ENCODE results near the gene GNB2.
"Not testable (repeated sequence)": the region's sequence is repeated elsewhere in the genome, so short reads cannot be mapped to it uniquely, and the experiment has no call there.

The GNB2 gene

GRCh38 chr7:100665168-100665726 lies 8.3 kb upstream of the GNB2 start:
- no peaks in the 10 kb centered on the region for H3K36me3 ChIP-seq (ENCODE audit: control insufficient read depth, insufficient read depth, low read length)
- no peaks in the 10 kb centered on the region for H3K4me1 ChIP-seq (ENCODE audit: control insufficient read depth, insufficient read depth, low read length)
- H3K27ac ChIP-seq (ENCODE audit: insufficient read depth, low read depth, low read length, poor library complexity, severe bottlenecking) = no peak overlapping the region
- H3K4me3 ChIP-seq (ENCODE audit: insufficient read depth, low read depth, low read length) = no peak overlapping the region
- no peaks in the 10 kb centered on the region for H3K9me3 ChIP-seq (ENCODE audit: control insufficient read depth, low read length)
- H3K27me3 ChIP-seq (ENCODE audit: control insufficient read depth, insufficient read depth, low read length, poor library complexity, severe bottlenecking) = no peaks in the 10 kb centered on the region
- WGBS, 2 experiments = 93 to 95% methylated on average over 5 of the region's 5 CpGs

GRCh38 chr7:100667331-100668068 lies 6.0 kb upstream of the GNB2 start:
- H3K4me3 ChIP-seq (ENCODE audit: insufficient read depth, low read depth, low read length) = no peak overlapping the region
- no peak overlapping the region for H3K27ac ChIP-seq (ENCODE audit: insufficient read depth, low read depth, low read length, poor library complexity, severe bottlenecking)
- H3K9me3 ChIP-seq (ENCODE audit: control insufficient read depth, low read length) = no peaks in the 10 kb centered on the region
- H3K36me3 ChIP-seq (ENCODE audit: control insufficient read depth, insufficient read depth, low read length) = no peaks in the 10 kb centered on the region
- peaks cover 22% of the 10 kb centered on the region for H3K27me3 ChIP-seq (ENCODE audit: control insufficient read depth, insufficient read depth, low read length, poor library complexity, severe bottlenecking)
- no peaks in the 10 kb centered on the region for H3K4me1 ChIP-seq (ENCODE audit: control insufficient read depth, insufficient read depth, low read length)
- WGBS, 2 experiments = 86 to 88% methylated on average over 16 of the region's 16 CpGs

- WGBS, 2 experiments = 92 to 98% methylated on average over 2 of the region's 2 CpGs
- no peaks in the 10 kb centered on the region for H3K9me3 ChIP-seq (ENCODE audit: control insufficient read depth, low read length)
- no peak overlapping the region for H3K4me3 ChIP-seq (ENCODE audit: insufficient read depth, low read depth, low read length)
- H3K4me1 ChIP-seq (ENCODE audit: control insufficient read depth, insufficient read depth, low read length) = no peaks in the 10 kb centered on the region
- H3K27ac ChIP-seq (ENCODE audit: insufficient read depth, low read depth, low read length, poor library complexity, severe bottlenecking) = no peak overlapping the region
- no peaks in the 10 kb centered on the region for H3K36me3 ChIP-seq (ENCODE audit: control insufficient read depth, insufficient read depth, low read length)
- peaks cover 27% of the 10 kb centered on the region for H3K27me3 ChIP-seq (ENCODE audit: control insufficient read depth, insufficient read depth, low read length, poor library complexity, severe bottlenecking)
Observed at GRCh38 chr7:100668069-100668449, 5.5 kb upstream of the GNB2 start.

- H3K27me3 ChIP-seq (ENCODE audit: control insufficient read depth, insufficient read depth, low read length, poor library complexity, severe bottlenecking) = peaks cover 28% of the 10 kb centered on the region
- H3K4me1 ChIP-seq (ENCODE audit: control insufficient read depth, insufficient read depth, low read length); H3K36me3 ChIP-seq (ENCODE audit: control insufficient read depth, insufficient read depth, low read length); H3K27ac ChIP-seq (ENCODE audit: insufficient read depth, low read depth, low read length, poor library complexity, severe bottlenecking); H3K9me3 ChIP-seq (ENCODE audit: control insufficient read depth, low read length); H3K4me3 ChIP-seq (ENCODE audit: insufficient read depth, low read depth, low read length): not testable (repeated sequence)
- 91 to 93% methylated on average over 12 of the region's 12 CpGs for WGBS, 2 experiments
Observed at GRCh38 chr7:100669106-100669505, 4.4 kb upstream of the GNB2 start.

GRCh38 chr7:100670074-100670473 lies 3.5 kb upstream of the GNB2 start:
- WGBS, 2 experiments = 90% methylated on average over 8 of the region's 8 CpGs
- peaks cover 28% of the 10 kb centered on the region for H3K27me3 ChIP-seq (ENCODE audit: control insufficient read depth, insufficient read depth, low read length, poor library complexity, severe bottlenecking)
- H3K27ac ChIP-seq (ENCODE audit: insufficient read depth, low read depth, low read length, poor library complexity, severe bottlenecking) = no peak overlapping the region

GRCh38 chr7:100671353-100672327 lies 1.9 kb upstream of the GNB2 start:
- 92 to 93% methylated on average over 18 of the region's 18 CpGs for WGBS, 2 experiments
- Histone ChIP-seq H3K9me3 (ENCODE audit: control insufficient read depth, low read length) (no peaks in the 10 kb centered on the region), H3K4me1 (ENCODE audit: control insufficient read depth, insufficient read depth, low read length) (no peaks in the 10 kb centered on the region), H3K27me3 (ENCODE audit: control insufficient read depth, insufficient read depth, low read length, poor library complexity, severe bottlenecking) (peaks cover 28% of the 10 kb centered on the region), H3K36me3 (ENCODE audit: control insufficient read depth, insufficient read depth, low read length) (no peaks in the 10 kb centered on the region), H3K27ac (ENCODE audit: insufficient read depth, low read depth, low read length, poor library complexity, severe bottlenecking) (no peak overlapping the region), H3K4me3 (ENCODE audit: insufficient read depth, low read depth, low read length) (no peak overlapping the region)

More at GRCh38 chr7:100670074-100670473, 3.5 kb upstream of the GNB2 start:
- H3K36me3 ChIP-seq (ENCODE audit: control insufficient read depth, insufficient read depth, low read length) = no peaks in the 10 kb centered on the region
- no peaks in the 10 kb centered on the region for H3K9me3 ChIP-seq (ENCODE audit: control insufficient read depth, low read length)
- no peak overlapping the region for H3K4me3 ChIP-seq (ENCODE audit: insufficient read depth, low read depth, low read length)
- H3K4me1 ChIP-seq (ENCODE audit: control insufficient read depth, insufficient read depth, low read length) = no peaks in the 10 kb centered on the region

GRCh38 chr7:100673942-100674410 lies 436 bp downstream of the GNB2 start:
- H3K27me3 ChIP-seq (ENCODE audit: control insufficient read depth, insufficient read depth, low read length, poor library complexity, severe bottlenecking) = peaks cover 28% of the 10 kb centered on the region
- H3K36me3 ChIP-seq (ENCODE audit: control insufficient read depth, insufficient read depth, low read length) = peaks cover 15% of the 10 kb centered on the region
- H3K27ac ChIP-seq (ENCODE audit: insufficient read depth, low read depth, low read length, poor library complexity, severe bottlenecking) = no peak overlapping the region
- 0% methylated on average over 33 to 34 of the region's 34 CpGs for WGBS, 2 experiments
- no peaks in the 10 kb centered on the region for H3K4me1 ChIP-seq (ENCODE audit: control insufficient read depth, insufficient read depth, low read length)
- no peaks in the 10 kb centered on the region for H3K9me3 ChIP-seq (ENCODE audit: control insufficient read depth, low read length)
- peak overlapping the region; percentile 93 for H3K4me3 ChIP-seq (ENCODE audit: insufficient read depth, low read depth, low read length)

GRCh38 chr7:100674411-100675104 lies 1.0 kb downstream of the GNB2 start:
- Histone ChIP-seq H3K27me3 (ENCODE audit: control insufficient read depth, insufficient read depth, low read length, poor library complexity, severe bottlenecking) (peaks cover 28% of the 10 kb centered on the region), H3K9me3 (ENCODE audit: control insufficient read depth, low read length) (no peaks in the 10 kb centered on the region), H3K36me3 (ENCODE audit: control insufficient read depth, insufficient read depth, low read length) (peaks cover 17% of the 10 kb centered on the region), H3K27ac (ENCODE audit: insufficient read depth, low read depth, low read length, poor library complexity, severe bottlenecking) (no peak overlapping the region), H3K4me3 (ENCODE audit: insufficient read depth, low read depth, low read length) (peak overlapping the region; percentile 93), H3K4me1 (ENCODE audit: control insufficient read depth, insufficient read depth, low read length) (peaks cover 5% of the 10 kb centered on the region)
- WGBS, 2 experiments = 0 to 1% methylated on average over 43 of the region's 43 CpGs

GRCh38 chr7:100675105-100675451 lies 1.5 kb downstream of the GNB2 start:
- H3K9me3 ChIP-seq (ENCODE audit: control insufficient read depth, low read length) = no peaks in the 10 kb centered on the region
- H3K27me3 ChIP-seq (ENCODE audit: control insufficient read depth, insufficient read depth, low read length, poor library complexity, severe bottlenecking) = peaks cover 28% of the 10 kb centered on the region
- H3K4me3 ChIP-seq (ENCODE audit: insufficient read depth, low read depth, low read length) = peak overlapping the region; percentile 93
- WGBS, 2 experiments = 0% methylated on average over 46 of the region's 46 CpGs
- H3K36me3 ChIP-seq (ENCODE audit: control insufficient read depth, insufficient read depth, low read length) = peaks cover 17% of the 10 kb centered on the region
- H3K27ac ChIP-seq (ENCODE audit: insufficient read depth, low read depth, low read length, poor library complexity, severe bottlenecking) = no peak overlapping the region
- H3K4me1 ChIP-seq (ENCODE audit: control insufficient read depth, insufficient read depth, low read length) = peaks cover 7% of the 10 kb centered on the region
